ENCODE results near the gene UBALD1.
A peak's percentile ranks its signal among the peaks of the same experiment; 100 is the strongest.

UBALD1 gene

DNA sequence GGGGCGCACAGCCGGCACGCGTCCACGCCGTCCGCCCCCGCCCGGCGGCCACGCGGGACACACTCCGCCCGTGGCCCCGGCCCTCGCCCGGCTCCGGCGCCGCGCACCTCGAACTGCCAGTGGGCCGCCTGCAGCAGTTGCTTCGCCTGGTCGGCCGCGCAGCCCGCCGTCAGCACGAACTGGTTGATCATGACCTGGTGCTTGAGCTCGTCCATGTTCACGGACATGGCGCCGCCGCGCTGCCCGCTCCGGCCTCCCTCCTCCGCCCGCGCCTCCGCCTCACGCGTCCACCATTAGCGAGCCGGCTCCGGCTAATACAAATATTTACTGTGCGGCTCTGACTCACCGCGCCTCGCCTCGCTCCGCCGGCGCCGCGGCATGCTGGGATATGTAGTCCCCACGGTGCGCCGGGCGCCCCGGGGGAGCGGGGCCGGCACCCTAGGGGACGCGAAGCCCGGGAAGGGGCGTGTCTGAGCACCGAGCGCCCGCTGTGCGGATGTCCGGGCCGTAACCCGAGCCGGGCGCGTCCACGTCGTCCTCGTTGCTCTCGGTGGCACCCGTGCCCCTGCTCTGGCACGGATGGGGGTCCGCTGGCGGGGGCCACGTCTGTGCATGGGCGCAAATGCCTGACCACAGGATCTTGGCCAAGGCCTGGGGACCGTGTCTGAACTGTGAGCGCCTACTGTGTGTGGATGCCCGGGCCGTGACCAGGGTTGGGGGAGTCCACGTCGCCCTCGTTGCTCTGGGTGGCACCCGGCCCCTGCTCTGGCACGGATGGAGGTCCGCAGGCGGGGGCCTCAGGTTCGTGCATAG lies at the start of gene UBALD1:
TSS of gene UBALD1 (minus strand) at position 318 of the 813 bp plus-strand sequence. CDS start at position 227, 91 bp downstream.
- peak; percentile 57 for DNase-seq (ENCODE audit: low read depth, low spot score)

GRCh38 chr16:4663777-4664465 lies 49.2 kb upstream of the UBALD1 start:
- DNase-seq (ENCODE audit: low read depth, low spot score): no peak

- DNase-seq (ENCODE audit: low read depth, low spot score): no peak
Observed at GRCh38 chr16:4663465-4663776, 48.7 kb upstream of the UBALD1 start.

DNA sequence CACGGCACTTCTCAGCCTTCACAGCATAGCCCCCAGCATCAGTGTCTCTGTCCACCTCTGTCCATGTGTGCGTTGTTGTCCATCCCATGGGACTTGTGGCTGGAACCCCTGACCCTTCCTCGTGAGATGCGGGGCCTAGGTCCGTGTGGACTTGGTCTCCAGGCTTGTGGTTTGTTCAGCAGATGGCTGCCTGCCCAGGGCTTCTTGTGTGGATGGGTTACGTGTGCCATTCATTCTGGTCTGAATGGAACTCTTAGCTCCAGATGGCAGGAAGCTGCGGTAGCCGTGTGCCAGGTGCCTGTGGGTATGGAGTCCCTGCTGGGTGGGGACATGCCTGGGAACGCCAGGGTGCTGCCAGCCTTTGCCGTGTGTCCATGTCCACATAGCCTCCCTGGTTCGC lies 47.0 kb upstream of the UBALD1 start:
- no peak for DNase-seq (ENCODE audit: low read depth, low spot score)

DNA sequence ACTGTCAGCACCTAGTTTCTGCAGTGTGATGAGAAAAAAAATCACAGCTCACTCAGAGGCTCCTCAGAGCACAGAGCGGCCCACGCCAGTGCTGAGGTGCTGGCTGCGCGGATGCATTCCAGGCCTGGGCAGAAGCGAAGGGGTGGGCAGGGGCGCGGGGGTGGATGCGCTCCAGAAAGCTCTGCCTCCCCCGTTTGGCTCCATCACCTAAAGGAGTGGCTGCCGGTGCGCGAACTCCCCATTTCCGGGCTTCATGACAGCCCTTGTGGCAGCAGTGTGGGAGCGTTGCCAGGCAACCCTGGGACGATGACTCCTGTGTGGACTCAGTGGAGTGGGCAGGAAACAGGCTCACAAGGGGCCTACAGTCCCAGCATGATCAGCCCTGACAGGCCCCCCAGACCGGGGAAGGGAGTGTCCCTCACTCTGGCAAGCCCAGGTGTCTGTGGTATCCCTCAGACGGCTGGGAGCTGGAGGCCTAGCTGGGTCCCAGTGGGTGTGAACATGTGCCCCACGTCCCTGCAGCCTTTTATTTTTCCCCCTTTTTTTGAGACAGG lies 45.8 kb upstream of the UBALD1 start:
- DNase-seq (ENCODE audit: low read depth, low spot score): peak; percentile 44

DNA sequence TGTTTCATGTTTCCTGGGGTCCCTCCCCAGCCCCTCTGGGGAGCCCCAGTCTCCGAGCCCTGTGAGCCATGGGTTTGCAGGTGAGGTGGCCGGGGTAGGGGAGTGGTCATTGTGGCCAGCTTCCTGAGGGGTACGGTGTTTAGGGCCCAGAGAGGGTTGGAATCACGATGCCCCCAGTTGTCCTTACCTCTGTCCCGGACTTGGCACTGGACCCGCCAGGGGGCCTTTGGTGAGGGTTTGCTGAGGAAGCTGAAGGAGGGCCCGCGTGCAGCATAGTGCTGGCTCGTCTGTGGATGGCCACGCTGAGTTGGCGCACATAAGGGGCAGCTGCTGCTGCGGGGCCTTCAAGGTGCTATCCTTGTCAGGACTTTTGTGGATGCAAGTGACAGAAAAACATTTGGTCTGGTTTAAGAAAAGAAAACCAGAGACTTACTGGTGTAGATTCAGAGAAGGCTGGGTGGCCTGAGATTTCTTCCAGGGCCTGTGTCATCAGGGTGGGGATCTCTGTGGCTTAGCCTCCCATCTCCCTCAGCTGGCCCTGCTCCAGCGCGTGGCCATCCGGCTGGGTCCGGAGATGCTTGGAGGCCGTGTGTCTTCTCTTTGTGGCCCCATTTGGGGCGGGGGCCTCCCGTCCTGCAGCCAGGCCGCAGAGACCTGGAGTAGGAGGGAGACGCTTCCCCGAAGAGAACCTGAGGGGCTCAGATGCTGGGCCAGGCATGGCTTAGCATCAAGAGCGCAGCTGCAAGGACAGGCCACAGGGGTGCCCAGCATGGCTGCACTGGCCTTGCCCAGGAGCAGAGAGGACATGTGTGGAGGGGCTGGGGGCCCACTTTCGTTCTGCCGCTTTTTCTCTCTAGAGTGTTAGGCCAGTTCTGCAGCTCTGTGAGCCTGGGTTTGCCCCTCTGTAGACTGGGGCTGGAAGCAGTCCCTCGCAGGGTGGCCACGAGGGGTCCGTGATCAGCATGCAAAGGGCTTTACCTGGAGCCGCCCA lies 45.0 kb upstream of the UBALD1 start:
- DNase-seq (ENCODE audit: low read depth, low spot score): no peak

GRCh38 chr16:4656695-4657686 lies 42.3 kb upstream of the UBALD1 start:
- DNase-seq (ENCODE audit: low read depth, low spot score): no peak

GRCh38 chr16:4656221-4656620 lies 41.5 kb upstream of the UBALD1 start:
- no peak for DNase-seq (ENCODE audit: low read depth, low spot score)

DNA sequence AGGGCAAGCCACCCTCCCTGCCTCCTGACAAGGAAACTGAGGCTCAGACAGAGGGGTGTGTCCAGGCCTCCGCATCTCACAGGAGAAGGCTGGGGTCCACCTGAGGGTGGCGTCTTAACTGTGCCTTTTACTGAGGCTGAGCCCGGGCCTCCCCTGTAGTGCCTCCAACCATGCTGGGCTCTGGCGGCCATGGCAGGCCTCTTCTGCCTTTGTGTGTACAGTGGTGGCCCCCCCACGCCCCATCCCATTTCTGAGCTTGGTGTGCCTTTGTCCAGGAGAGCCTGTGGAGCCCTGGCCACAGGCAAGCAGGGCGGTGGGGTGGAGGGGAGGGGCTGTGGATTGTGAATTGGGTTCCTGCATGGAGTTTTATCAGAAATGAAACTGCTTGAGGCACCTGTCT lies 41.1 kb upstream of the UBALD1 start:
- no peak for DNase-seq (ENCODE audit: low read depth, low spot score)

GRCh38 chr16:4654964-4655590 lies 40.4 kb upstream of the UBALD1 start:
- no peak for DNase-seq (ENCODE audit: low read depth, low spot score)

DNA sequence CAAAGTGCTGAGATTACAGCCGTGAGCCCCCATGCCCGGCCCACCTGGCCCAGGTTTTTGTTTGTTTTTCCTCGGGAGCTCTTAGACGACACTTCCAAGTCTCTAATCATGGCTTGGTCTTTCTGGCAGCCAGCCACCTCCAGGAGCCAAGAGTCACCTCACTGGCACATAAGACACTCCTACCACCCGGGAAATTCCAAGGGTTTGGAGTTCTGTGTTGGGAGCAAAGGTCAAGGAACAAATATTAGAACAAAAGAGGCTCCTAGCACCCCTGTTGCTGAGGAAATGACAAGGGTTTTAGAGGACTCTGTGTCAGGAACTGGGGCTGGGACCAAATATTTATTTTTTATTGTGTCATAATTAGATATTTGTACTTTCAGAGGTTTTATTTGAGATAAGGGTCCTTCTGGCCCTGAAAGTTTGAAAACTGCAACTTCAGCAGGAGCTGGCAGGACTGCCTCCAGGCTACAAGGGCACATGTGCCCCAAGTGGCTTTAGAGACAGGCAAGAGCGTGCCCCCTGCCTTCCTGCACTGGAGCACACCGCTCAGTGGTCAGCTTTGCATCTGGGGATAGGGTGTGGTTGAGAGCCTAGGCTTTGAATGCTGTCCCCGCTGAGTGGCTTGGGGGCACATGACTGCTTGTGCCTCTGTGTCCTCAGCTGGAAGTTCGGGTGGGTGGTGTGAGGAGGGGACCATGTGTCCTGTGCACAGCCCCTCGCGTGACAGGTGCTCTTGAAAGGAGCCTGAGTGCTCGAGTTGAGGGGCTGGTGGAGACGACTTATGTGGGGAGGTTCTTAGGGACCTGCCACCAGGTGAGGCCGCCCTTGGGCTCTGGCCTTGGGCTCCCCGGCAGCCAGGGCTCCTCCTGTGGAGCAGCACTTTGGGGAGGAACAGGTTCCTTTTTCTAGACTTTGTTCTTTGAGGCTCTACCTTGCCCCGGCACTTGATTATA lies 39.6 kb upstream of the UBALD1 start:
- no peak for DNase-seq (ENCODE audit: low read depth, low spot score)

- no peak for DNase-seq (ENCODE audit: low read depth, low spot score)
Observed at GRCh38 chr16:4652561-4652960, 37.9 kb upstream of the UBALD1 start.

- DNase-seq (ENCODE audit: low read depth, low spot score): no peak
Observed at GRCh38 chr16:4651827-4652226, 37.1 kb upstream of the UBALD1 start.

DNA sequence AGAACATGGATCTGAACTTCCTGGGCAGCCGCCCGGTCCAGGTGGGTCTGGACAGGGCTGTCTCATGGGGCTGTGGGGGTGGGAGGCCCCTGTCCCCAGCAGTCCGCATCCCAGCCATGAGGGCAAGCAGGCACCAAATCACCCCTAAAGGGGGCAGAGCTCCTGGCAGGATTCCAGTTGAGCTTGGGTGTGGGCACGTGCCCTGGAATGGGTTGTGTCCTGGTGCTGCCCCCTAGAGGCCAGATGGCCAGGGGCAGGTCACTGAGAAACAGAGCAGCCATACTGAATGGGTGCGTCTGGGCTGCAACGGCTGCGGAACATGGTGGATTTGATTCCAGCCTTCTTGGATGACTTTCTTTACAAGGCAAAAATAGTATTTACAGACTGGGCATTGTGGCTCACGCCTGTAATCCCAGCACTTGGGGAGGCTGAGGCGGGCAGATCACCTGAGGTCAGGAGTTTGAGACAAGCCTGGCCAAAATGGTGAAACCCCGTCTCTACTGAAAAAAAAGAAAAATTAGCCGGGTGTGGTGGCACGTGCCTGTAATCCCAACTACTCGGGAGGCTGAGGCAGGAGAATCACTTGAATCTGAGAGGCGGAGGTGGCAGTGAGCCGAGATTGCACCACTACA lies 35.9 kb upstream of the UBALD1 start:
- DNase-seq (ENCODE audit: low read depth, low spot score): peak; percentile 43

- no peak for DNase-seq (ENCODE audit: low read depth, low spot score)
Observed at GRCh38 chr16:4649744-4650442, 35.2 kb upstream of the UBALD1 start.

- no peak for DNase-seq (ENCODE audit: low read depth, low spot score)
Observed at GRCh38 chr16:4648917-4649316, 34.2 kb upstream of the UBALD1 start.

GRCh38 chr16:4647644-4647980 lies 32.9 kb upstream of the UBALD1 start:
- DNase-seq (ENCODE audit: low read depth, low spot score): no peak

Measured in activated naive CD8-positive, alpha-beta T cell treated with anti-CD3 and anti-CD28 coated beads, Interleukin-2, amount 50 U/mL, for 16 hours (primary cell).